IPS-18c (cell line): Measurements from ENCODE around the gene CYP27B1.
A peak's percentile ranks its signal among the peaks of the same experiment; 100 is the strongest.

Source experiments
- H3K4me3 ChIP-seq: 2 replicates; pipeline ENCODE4 v1.7.0; 2013; ENCODE audit warnings: low read depth, mild to moderate bottlenecking, low read length, moderate library complexity; ENCODE audit not compliant: insufficient read depth
- H3K9me3 ChIP-seq: one replicate; pipeline ENCODE4 v1.6.1; 2013; ENCODE audit warnings: mild to moderate bottlenecking, low read length, moderate library complexity; ENCODE audit not compliant: control insufficient read depth, insufficient read depth

Gene CYP27B1

DNA sequence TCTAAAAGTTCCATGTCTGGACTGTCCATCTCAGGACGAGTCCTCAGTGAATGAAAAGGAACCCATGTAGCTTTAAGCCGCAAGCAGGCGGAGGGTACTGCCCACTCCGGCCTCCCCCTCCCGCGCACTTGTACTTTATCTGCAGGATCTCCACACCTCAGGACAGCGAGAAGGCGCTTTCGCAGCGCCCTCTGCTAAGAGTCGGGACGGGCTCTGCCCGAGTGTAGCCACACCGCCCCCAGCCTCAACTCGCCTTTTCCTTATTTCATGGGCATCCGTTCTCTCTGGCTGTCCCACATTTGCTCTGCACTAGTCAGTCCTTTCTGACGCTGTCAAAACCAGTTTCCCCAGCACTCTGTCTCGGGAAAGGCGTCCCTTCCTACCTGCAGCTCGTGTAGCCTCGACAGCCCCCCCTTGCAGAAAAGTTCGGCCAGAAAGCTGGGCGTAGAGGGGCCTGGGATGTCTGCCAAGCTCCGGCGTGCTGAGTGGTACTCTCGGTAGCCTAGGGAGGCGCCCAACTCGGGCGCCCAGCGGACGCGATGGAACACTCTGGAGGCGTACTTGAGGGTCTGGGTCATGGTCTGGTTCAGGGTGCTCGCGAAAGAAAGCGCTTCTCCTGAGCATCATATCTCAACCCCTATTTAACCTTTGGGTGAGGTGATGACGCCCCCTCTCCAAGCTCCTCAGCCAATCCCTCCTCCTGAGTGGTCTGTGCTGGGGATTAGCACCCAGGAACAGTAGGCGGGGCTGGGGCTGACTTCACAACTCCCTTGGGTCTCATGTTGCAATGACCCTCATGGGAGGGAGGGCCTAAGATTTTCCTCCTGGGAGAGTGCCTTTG, at the start of gene CYP27B1:
Gene CYP27B1 (minus strand): TSS at position 615 of the 841 bp plus-strand sequence. CDS start 37 bp downstream, at position 578.
- H3K4me3 ChIP-seq = peak within 1 kb of the TSS; percentile 47

DNA sequence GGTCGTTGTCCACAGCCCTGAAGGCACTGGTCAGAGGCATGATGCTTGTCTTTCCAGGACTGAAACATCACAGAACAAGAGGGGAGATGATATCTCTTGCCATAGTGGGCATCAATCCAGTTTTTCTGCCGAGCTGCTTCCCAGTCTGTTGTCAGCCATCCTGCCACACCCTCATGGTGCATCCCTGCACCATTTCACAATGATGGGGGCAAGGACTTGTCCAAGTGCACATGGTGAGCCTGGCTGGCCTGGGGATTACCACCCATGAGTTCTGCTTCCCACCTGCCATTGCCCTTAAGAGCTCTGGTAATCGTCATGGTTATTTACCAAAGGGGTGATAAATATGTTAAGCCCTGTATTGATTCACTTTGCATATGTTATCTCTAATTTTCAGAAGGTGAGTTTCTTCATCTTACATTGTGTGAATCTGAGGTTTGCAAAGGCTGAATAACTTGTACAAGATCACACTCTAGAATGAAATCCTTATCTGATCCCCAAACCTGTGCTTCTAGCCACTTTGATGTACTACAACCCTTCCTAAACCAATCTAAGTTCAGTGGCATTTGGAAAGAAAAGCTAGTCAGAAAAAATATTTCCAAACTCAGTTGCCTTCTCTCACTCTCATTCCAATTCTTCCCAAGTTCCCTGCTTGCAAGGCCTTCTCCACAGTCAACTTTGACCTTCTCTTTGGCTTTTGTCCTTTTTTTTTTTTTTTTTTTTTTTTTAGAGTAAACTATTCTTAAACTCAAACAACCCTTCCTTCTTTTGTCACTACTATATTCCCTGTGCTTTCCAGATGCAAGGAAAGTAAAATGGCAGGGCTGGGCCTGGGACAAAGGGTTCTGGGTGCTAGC, 49.4 kb upstream of the CYP27B1 start:
- no peaks in the 10 kb centered on the region for H3K9me3 ChIP-seq
- no peak overlapping the region for H3K4me3 ChIP-seq

More for the DNA sequence above, at the start of gene CYP27B1:
- H3K9me3 ChIP-seq = no peaks in the 10 kb centered on the region

- Histone ChIP-seq H3K9me3 (no peaks in the 10 kb centered on the region), H3K4me3 (no peak overlapping the region)
Measured at GRCh38 chr12:57815177-57816000, 48.5 kb upstream of the CYP27B1 start.

DNA sequence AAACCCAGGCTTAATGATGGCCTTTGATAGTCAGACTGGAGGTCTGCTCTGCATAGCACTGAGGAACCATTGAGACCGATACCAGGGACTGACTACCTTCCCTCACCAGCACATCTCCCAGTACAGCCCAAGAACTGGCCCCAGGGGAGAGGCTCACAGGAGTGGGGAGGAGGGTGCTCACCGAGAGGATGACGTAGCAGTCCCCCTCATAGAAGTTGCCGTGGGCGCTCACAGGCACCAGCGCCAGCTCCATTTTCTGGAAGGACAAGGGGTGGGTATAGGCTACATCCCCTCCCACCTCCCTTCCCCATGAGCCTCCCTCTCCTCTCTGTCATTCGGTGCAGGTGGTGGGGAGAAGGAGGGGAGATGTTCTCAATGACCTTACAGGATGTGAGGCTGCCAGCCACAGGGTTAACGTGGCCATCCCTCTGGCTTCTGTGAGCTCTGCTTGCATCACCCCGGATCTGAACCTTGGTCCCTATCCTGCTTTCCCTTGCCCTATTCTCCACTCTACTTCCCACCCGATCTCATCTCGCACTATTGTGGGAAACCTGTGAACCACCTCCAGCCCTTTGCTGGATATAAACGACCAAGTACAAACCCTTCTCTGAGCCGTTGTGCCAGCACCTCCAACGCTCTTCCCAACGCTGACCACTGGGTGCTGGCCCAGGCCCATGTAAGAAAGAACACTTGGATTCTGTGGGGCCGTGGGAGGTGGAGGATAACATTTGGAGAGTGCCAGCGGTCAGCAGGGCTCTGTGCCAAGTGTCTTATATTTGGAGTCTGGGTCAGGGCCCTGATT, 47.3 kb upstream of the CYP27B1 start:
- no peaks in the 10 kb centered on the region for H3K9me3 ChIP-seq
- H3K4me3 ChIP-seq = no peak overlapping the region

- no peaks in the 10 kb centered on the region for H3K9me3 ChIP-seq
- H3K4me3 ChIP-seq = no peak overlapping the region
Measured at GRCh38 chr12:57813111-57813970, 46.5 kb upstream of the CYP27B1 start.

GRCh38 chr12:57811028-57811755, 44.3 kb upstream of the CYP27B1 start:
- no peak overlapping the region for H3K4me3 ChIP-seq
- no peaks in the 10 kb centered on the region for H3K9me3 ChIP-seq

- Histone ChIP-seq H3K4me3 (no peak overlapping the region), H3K9me3 (no peaks in the 10 kb centered on the region)
Measured at GRCh38 chr12:57810450-57810849, 43.6 kb upstream of the CYP27B1 start.

DNA sequence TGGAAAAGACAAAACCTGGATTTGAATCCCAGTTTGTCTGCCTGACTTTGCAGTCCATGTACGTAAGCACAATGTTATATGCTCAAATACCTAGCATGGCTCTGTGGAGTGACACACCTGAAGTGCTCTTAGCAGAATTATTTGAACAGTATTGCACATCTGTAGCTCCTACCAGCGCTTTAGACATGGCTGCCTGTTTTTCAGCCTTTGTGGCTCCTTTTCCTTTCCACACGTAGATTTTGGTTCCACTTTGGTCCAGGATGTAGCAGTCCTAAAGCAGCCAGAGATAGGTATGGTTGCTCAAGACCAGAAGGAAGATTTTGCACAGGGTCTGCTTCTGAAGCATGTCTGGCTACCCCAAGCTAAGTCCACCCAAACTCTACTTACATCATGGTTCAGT, 42.5 kb upstream of the CYP27B1 start:
- Histone ChIP-seq H3K4me3 (no peak overlapping the region), H3K9me3 (no peaks in the 10 kb centered on the region)

- Histone ChIP-seq H3K9me3 (no peaks in the 10 kb centered on the region), H3K4me3 (no peak overlapping the region)
Measured at GRCh38 chr12:57808351-57808750, 41.5 kb upstream of the CYP27B1 start.

GRCh38 chr12:57807285-57807684, 40.4 kb upstream of the CYP27B1 start:
- no peak overlapping the region for H3K4me3 ChIP-seq
- no peaks in the 10 kb centered on the region for H3K9me3 ChIP-seq

GRCh38 chr12:57806677-57807076, 39.8 kb upstream of the CYP27B1 start:
- no peak overlapping the region for H3K4me3 ChIP-seq
- H3K9me3 ChIP-seq = no peaks in the 10 kb centered on the region

GRCh38 chr12:57803319-57803893, 36.5 kb upstream of the CYP27B1 start:
- Histone ChIP-seq H3K9me3 (no peaks in the 10 kb centered on the region), H3K4me3 (no peak overlapping the region)

DNA sequence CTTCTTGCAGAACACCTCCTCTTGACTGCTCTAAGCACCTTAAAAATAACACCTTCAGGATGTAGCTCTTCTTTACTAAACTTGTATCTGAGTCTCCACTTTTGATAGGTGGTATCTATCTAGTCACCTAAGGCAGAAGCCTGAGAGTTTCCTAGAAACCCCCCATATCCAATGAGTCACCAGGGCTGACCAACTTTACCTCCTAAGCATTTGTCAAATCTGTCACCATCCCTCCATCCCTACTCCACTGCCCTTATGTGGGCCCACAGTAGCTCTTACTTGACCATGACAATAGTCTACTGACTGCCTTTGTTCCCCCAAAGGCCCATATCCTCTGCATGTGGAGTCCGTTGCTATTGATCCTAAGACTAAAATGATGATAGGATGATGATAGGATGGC, 35.7 kb upstream of the CYP27B1 start:
- no peaks in the 10 kb centered on the region for H3K9me3 ChIP-seq
- H3K4me3 ChIP-seq = no peak overlapping the region

DNA sequence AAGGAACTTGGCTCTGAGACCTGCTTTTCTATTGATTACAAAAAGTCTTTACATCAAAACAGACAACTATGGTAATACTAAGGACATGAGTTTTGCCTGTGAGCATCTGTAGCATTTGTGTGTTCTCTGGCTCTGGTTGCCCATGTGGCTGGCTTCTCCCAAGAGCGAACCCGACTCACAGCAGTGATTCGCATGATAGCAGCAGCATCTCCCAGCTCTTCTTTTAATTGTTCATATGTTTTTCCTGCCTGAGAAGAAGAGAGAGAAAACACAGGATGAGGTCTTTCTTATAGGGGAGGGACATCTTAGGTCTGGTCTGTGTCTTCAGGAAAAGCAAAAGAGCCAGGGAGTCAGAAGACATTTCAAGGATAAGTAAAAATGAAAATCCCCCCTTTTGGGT, 34.1 kb upstream of the CYP27B1 start:
- Histone ChIP-seq H3K9me3 (no peaks in the 10 kb centered on the region), H3K4me3 (no peak overlapping the region)

GRCh38 chr12:57797933-57798332, 31.1 kb upstream of the CYP27B1 start:
- Histone ChIP-seq H3K4me3 (no peak overlapping the region), H3K9me3 (no peaks in the 10 kb centered on the region)
